Nephron (organoid): ENCODE data around the gene EPB41L2.
"Not testable (repeated sequence)": the region's sequence is repeated elsewhere in the genome, so short reads cannot be mapped to it uniquely, and the experiment has no call there.

Experiments
- H3K27ac Mint-ChIP-seq, 3 experiments: 2 replicates each; pipeline ENCODE4 v1.8.0; 2020; ENCODE audit warnings: mixed read lengths in 3 of 3, mild to moderate bottlenecking in 2 of 3, moderate library complexity in 1 of 3
- H3K27me3 Mint-ChIP-seq: 2 replicates; pipeline ENCODE4 v1.8.0; 2021; ENCODE audit warnings: low read depth, mild to moderate bottlenecking, moderate library complexity, mixed read lengths
- H3K36me3 Mint-ChIP-seq: 2 replicates; pipeline ENCODE4 v1.8.0; 2020; ENCODE audit warnings: low read depth, mixed read lengths
- H3K4me1 Mint-ChIP-seq: 2 replicates; pipeline ENCODE4 v1.8.0; 2020; ENCODE audit warnings: mixed read lengths
- H3K4me3 Mint-ChIP-seq, 3 experiments: 2 replicates each; pipeline ENCODE4 v1.8.0; 2020; ENCODE audit warnings: mild to moderate bottlenecking in 3 of 3, mixed read lengths in 3 of 3, moderate library complexity in 2 of 3
- H3K9me3 Mint-ChIP-seq: 2 replicates; pipeline ENCODE4 v1.8.0; 2020; ENCODE audit warnings: mixed read lengths
- TF ChIP-seq, protein P1 (sequence below), 3 experiments: fragments of 200-600 bp; sonication (generic); IDR thresholded peaks; one replicate each; pipeline ENCODE4 v1.5.0; 2021; ENCODE audit warnings: antibody characterized with exemption in 3 of 3; ENCODE audit not compliant: unreplicated experiment in 3 of 3

The EPB41L2 gene

DNA sequence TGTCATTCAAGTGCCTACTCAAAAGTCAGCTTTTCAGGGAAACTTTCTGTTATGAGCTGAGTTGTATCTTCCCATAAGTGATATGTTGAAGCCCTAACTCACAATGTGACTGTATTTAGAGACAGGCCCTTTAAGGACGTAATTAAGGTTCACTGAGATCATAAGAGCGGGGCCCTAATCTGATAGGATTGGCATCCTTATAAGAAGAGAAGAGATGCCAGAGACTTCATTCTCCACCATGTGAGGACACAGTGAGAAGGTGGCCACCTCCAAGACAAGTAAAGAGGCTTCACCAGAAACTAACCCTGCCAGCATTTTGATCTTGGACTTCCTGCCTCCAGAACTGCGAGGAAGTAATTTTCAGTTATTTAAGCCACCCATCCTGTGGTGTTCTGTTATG is 248.5 kb downstream of the EPB41L2 start:
- Mint-ChIP-seq H3K36me3 (no peaks in the 10 kb centered on the region), H3K27me3 (no peaks in the 10 kb centered on the region)

DNA sequence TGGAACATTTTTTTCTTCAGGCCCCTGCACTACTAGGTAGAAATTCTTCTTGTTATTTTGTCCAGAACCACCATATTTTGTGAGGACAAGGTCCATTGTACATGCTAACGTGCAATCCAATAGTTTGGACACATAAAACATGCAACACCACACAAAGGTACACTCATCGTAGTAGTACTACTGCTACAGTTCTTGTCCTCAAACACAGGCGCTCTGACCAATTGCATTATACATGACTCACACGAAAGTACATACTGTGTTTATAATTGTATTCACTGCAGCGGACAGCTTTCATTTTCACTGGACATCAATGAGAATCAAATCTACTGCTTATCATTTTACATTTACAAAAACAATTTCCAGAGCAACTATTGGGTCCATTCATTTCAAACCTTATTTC is 251.1 kb downstream of the EPB41L2 start:
- Mint-ChIP-seq H3K4me1 (peaks cover 9% of the 10 kb centered on the region), H3K27ac (no peak overlapping the region), H3K36me3 (no peaks in the 10 kb centered on the region), H3K27me3 (no peaks in the 10 kb centered on the region), H3K9me3 (no peaks in the 10 kb centered on the region), H3K4me3 (no peak overlapping the region)
- TF ChIP-seq, protein P1, sequence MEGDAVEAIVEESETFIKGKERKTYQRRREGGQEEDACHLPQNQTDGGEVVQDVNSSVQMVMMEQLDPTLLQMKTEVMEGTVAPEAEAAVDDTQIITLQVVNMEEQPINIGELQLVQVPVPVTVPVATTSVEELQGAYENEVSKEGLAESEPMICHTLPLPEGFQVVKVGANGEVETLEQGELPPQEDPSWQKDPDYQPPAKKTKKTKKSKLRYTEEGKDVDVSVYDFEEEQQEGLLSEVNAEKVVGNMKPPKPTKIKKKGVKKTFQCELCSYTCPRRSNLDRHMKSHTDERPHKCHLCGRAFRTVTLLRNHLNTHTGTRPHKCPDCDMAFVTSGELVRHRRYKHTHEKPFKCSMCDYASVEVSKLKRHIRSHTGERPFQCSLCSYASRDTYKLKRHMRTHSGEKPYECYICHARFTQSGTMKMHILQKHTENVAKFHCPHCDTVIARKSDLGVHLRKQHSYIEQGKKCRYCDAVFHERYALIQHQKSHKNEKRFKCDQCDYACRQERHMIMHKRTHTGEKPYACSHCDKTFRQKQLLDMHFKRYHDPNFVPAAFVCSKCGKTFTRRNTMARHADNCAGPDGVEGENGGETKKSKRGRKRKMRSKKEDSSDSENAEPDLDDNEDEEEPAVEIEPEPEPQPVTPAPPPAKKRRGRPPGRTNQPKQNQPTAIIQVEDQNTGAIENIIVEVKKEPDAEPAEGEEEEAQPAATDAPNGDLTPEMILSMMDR (IDR thresholded peaks at IDR 0.05; ENCODE audit: unreplicated experiment in 3 of 3), result no peak

More for the DNA sequence above, 248.5 kb downstream of the EPB41L2 start:
- TF ChIP-seq, protein P1 (IDR thresholded peaks at IDR 0.05; ENCODE audit: unreplicated experiment in 3 of 3), result no peak
- no peak overlapping the region for H3K27ac Mint-ChIP-seq
- no peak overlapping the region for H3K4me3 Mint-ChIP-seq
- peaks cover 16% of the 10 kb centered on the region for H3K9me3 Mint-ChIP-seq
- peaks cover 9% of the 10 kb centered on the region for H3K4me1 Mint-ChIP-seq

DNA sequence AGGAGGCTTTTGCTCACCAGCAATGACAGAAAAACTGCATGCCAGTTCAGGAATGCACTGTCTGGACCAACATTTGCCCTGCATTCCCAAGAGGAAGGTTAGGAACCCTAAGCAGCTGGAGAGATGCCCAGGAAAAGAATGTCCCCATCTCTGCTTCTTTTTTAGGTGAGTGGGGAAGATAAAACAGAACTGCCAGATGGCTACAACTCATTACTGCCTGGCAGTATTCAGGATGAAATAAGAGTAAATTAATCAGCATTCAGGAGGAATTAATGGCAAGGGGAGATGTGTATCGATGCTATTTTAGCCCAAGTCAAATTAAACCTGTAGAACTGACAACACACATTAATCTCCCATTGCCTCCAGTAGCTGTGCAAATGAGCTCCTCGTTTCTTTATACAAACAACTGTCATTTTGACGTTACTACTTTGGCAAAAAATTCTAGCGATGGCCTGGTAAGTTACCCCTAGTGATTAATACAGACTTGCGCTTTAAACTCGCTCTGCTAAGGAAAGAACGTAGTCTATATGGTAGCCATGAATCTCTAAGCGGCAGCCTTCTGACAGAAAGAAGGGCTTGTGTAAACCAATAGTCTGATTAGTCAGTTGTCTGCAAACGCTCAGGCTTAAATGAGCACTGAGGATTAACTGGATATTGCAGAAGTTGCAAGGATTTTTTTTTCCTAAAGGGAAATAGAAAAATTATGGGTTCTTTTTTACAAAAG is 252.6 kb downstream of the EPB41L2 start:
- Mint-ChIP-seq H3K9me3 (no peaks in the 10 kb centered on the region), H3K36me3 (no peaks in the 10 kb centered on the region), H3K4me1 (peaks cover 9% of the 10 kb centered on the region), H3K27ac (no peak overlapping the region), H3K27me3 (no peaks in the 10 kb centered on the region), H3K4me3 (no peak overlapping the region)
- TF ChIP-seq, protein P1 (IDR thresholded peaks at IDR 0.05; ENCODE audit: unreplicated experiment in 3 of 3), result no peak

DNA sequence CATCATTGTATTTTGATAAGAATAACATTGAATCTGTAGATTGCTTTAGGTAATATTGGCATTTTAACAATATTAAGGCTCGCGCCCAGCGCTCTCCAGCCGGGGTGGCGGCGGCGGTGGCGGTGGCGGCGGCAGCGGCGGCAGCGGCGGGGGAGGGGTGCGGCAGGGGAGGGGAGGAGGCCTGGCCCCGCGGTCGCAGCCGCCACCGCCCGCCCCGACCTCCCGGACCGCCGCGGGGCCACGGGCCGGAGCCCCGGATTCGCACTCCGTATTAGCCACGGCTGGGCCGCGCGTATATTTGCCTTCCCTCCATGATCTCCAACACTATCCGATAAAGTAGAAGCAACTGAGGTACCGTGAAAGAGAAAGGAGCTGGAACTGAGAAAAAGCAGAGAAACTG is 261.7 kb downstream of the EPB41L2 start:
- H3K27me3 Mint-ChIP-seq, H3K27ac Mint-ChIP-seq, H3K36me3 Mint-ChIP-seq, H3K4me3 Mint-ChIP-seq, H3K4me1 Mint-ChIP-seq: not testable (repeated sequence)
- H3K9me3 Mint-ChIP-seq, result peaks cover 38% of the 10 kb centered on the region

DNA sequence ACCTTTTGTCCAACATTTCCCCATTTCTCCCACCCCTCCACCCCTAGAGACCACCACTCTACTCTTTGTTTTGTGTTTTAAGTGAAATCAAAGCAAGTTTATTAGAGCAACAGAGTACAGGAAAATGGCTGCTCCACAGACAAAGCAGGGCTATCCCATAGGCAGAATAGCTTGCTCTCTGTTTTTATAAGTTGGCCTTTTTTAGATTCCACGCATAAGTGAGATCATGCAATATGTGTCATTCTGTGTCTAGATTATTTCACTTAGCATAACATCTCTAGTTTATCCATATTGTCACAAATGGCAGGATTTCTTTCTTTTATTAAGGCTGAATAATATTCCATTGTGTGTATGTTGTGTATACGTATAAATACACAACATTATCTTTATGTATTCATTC is 266.0 kb downstream of the EPB41L2 start:
- TF ChIP-seq, protein P1 (IDR thresholded peaks at IDR 0.05; ENCODE audit: unreplicated experiment in 3 of 3), result no peak
- Mint-ChIP-seq H3K27ac (no peak overlapping the region), H3K4me3 (no peak overlapping the region), H3K27me3 (no peaks in the 10 kb centered on the region), H3K4me1 (peaks cover 34% of the 10 kb centered on the region), H3K36me3 (no peaks in the 10 kb centered on the region), H3K9me3 (peaks cover 25% of the 10 kb centered on the region)

DNA sequence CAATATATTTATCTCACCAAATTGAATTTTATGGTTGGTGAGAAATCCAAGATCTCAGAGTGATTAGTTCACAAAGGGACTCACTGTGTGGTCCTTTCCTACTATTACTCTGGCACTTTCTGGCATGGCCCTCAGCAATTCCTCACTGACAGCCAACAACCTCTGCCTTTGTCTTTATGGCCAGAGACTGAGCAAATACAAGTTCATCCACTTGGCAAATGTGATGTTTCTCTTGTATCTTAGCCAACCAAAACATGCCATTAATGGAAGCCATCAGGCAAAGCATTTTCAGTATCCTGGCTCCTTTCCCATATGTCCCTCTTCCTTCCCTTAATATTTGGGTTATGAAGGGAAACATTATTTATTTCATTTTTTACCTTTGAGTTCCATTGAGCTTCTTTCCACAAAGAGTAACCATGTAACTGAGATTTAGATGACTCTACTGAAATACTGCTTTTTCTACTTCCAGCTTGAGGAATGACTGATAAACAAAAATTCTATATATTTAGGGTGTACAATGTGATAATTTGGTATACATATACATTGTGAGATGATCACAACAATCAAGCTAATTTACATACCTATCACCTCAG is 266.6 kb downstream of the EPB41L2 start:
- Mint-ChIP-seq H3K36me3 (no peaks in the 10 kb centered on the region), H3K4me1 (peaks cover 36% of the 10 kb centered on the region), H3K27me3 (no peaks in the 10 kb centered on the region), H3K9me3 (peaks cover 22% of the 10 kb centered on the region), H3K27ac (peak overlapping the region; percentile 43 to 82 (median 72)), H3K4me3 (no peak overlapping the region)
- TF ChIP-seq, protein P1 (IDR thresholded peaks at IDR 0.05; ENCODE audit: unreplicated experiment in 3 of 3), result no peak
